ENCODE results near the gene MUC5B.

DNA sequence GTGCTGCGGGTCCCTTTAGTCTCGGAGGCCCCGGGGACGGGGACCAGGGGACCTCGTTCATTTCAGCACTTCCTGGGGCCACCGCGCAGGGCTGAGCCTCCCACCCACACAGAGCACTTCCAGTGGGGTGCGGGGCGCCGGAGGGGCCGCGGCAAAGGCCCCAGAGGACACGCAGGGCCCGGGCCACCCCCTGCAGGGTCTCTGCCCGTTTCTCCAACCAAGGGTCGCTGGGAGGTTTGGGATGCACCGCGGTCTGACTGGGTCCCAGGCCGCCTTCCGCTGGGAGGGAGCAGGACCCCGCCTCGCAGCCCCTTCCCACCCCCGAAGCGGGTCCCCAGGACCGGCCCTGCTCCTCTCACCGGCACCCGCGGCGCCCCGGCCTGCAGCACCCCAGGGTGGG is 49.1 kb downstream of the MUC5B start:
- no peak for TF ChIP-seq POLR2A (IDR thresholded peaks at IDR 0.05; ENCODE audit: low read depth, low read length)
- no peak for TF ChIP-seq POLR2AphosphoS5 (IDR thresholded peaks at IDR 0.05; ENCODE audit: low read depth, low read length)
- no peak for TF ChIP-seq SPI1 (IDR thresholded peaks at IDR 0.05; ENCODE audit: low read depth, low read length)
- TF ChIP-seq TAF1 (IDR thresholded peaks at IDR 0.05; ENCODE audit: low read depth, low read length): no peak
- no peak for TF ChIP-seq POU2F2 (IDR thresholded peaks at IDR 0.05; ENCODE audit: low read depth, low read length)
